WTC11 (cell line): Measurements from ENCODE around the gene C1QTNF1. TPM values are rescaled to one million over a fixed set of nuclear protein-coding genes. Genes with fewer than 3 reads are reported as not detected.

ENCODE experiments used
- ATAC-seq: fragments of 200-7000 bp; cut with Tn5 transposase; 2 replicates; pipeline ENCODE4 v1.10.0; 2021; ENCODE audit warnings: mild to moderate bottlenecking, moderate library complexity
- CTCF ChIA-PET: fragments of 300-600 bp; sonication (Branson Sonifier 250); formaldehyde crosslinking; loops from one replicate; lab custom pipeline; 2021; ENCODE audit warnings: antibody characterized with exemption; lab: Charles Lee
- POLR2A ChIA-PET: fragments of 350-600 bp; sonication (Branson Sonifier 250); formaldehyde crosslinking; loops from one replicate; lab custom pipeline; 2021; ENCODE audit warnings: antibody characterized with exemption; lab: Charles Lee
- DNase-seq: peaks from one replicate; pipeline ENCODE4 v3.0.0; 2021; ENCODE audit warnings: low spot score
- H3K27ac Mint-ChIP-seq: 2 replicates; pipeline ENCODE4 v1.8.0; 2021; ENCODE audit warnings: mixed read lengths
- H3K27me3 Mint-ChIP-seq: 2 replicates; pipeline ENCODE4 v1.8.0; 2021; ENCODE audit warnings: low read depth, mild to moderate bottlenecking, moderate library complexity, mixed read lengths
- H3K36me3 Mint-ChIP-seq: 2 replicates; pipeline ENCODE4 v1.8.0; 2021; ENCODE audit warnings: mixed read lengths
- H3K4me1 Mint-ChIP-seq: 2 replicates; pipeline ENCODE4 v1.8.0; 2022; ENCODE audit warnings: mixed read lengths
- H3K4me3 Mint-ChIP-seq: 2 replicates; pipeline ENCODE4 v1.8.0; 2021; ENCODE audit warnings: mild to moderate bottlenecking, moderate library complexity, mixed read lengths
- H3K9me3 Mint-ChIP-seq: 2 replicates; pipeline ENCODE4 v1.8.0; 2021; ENCODE audit warnings: mixed read lengths
- ARID4B ChIP-seq: sonication (generic); formaldehyde crosslinking; IDR thresholded peaks from 2 replicates; pipeline ENCODE4 v1.8.0; 2023; ENCODE audit warnings: missing genetic modification reagents, mild to moderate bottlenecking, borderline replicate concordance
- CBFB ChIP-seq: sonication (generic); formaldehyde crosslinking; IDR thresholded peaks from 2 replicates; pipeline ENCODE4 v1.8.1; 2022; ENCODE audit warnings: mild to moderate bottlenecking, low read depth, missing genetic modification reagents
- CDX4 ChIP-seq: fragments of 250-450 bp; sonication (Bioruptor Pico); IDR thresholded peaks from 2 replicates; pipeline ENCODE4 v1.9.0; 2021; ENCODE audit warnings: moderate library complexity, mild to moderate bottlenecking, inconsistent platforms, borderline replicate concordance
- E2F5 ChIP-seq: sonication (generic); formaldehyde crosslinking; IDR thresholded peaks from 2 replicates; pipeline ENCODE4 v1.8.1; 2022; ENCODE audit warnings: mild to moderate bottlenecking, moderate library complexity, missing genetic modification reagents
- ETV6 ChIP-seq: sonication (generic); formaldehyde crosslinking; IDR thresholded peaks from 2 replicates; pipeline ENCODE4 v1.8.1; 2022; ENCODE audit warnings: mild to moderate bottlenecking, missing genetic modification reagents
- FOXJ3 ChIP-seq: sonication (generic); formaldehyde crosslinking; IDR thresholded peaks from 2 replicates; pipeline ENCODE4 v1.9.0; 2021; ENCODE audit warnings: missing genetic modification reagents, mild to moderate bottlenecking, borderline replicate concordance
- GABPB1 ChIP-seq: sonication (generic); formaldehyde crosslinking; IDR thresholded peaks from 2 replicates; pipeline ENCODE4 v1.8.1; 2023; ENCODE audit warnings: mild to moderate bottlenecking, missing genetic modification reagents
- IRF2 ChIP-seq: sonication (generic); formaldehyde crosslinking; IDR thresholded peaks from 2 replicates; pipeline ENCODE4 v1.8.0; 2022; ENCODE audit warnings: low read depth, missing genetic modification reagents, borderline replicate concordance
- KAT7 ChIP-seq: sonication (generic); formaldehyde crosslinking; IDR thresholded peaks from 2 replicates; pipeline ENCODE4 v1.8.1; 2023; ENCODE audit warnings: missing genetic modification reagents, mild to moderate bottlenecking, borderline replicate concordance
- MXD4 ChIP-seq: fragments of 250-450 bp; sonication (Bioruptor Pico); IDR thresholded peaks from 2 replicates; pipeline ENCODE4 v1.8.0; 2021; ENCODE audit warnings: mild to moderate bottlenecking, moderate library complexity, borderline replicate concordance
- NR2C2 ChIP-seq: sonication (generic); formaldehyde crosslinking; IDR thresholded peaks from 2 replicates; pipeline ENCODE4 v1.8.0; 2022; ENCODE audit warnings: mild to moderate bottlenecking, missing genetic modification reagents
- PREB ChIP-seq: sonication (generic); formaldehyde crosslinking; IDR thresholded peaks from 2 replicates; pipeline ENCODE4 v1.8.1; 2022; ENCODE audit warnings: mild to moderate bottlenecking, missing genetic modification reagents, moderate library complexity, borderline replicate concordance
- SMAD4 ChIP-seq: sonication (generic); formaldehyde crosslinking; IDR thresholded peaks from 2 replicates; pipeline ENCODE4 v1.8.0; 2022; ENCODE audit warnings: mild to moderate bottlenecking, missing genetic modification reagents
- STAT6 ChIP-seq: sonication (generic); formaldehyde crosslinking; conservative IDR thresholded peaks from 2 replicates; pipeline ENCODE4 v1.8.1; 2023; ENCODE audit warnings: mild to moderate bottlenecking, low read depth, missing genetic modification reagents, moderate library complexity
- TEAD1 ChIP-seq: sonication (generic); formaldehyde crosslinking; IDR thresholded peaks from 2 replicates; pipeline ENCODE4 v1.8.0; 2022; ENCODE audit warnings: mild to moderate bottlenecking, missing genetic modification reagents
- ZBTB43 ChIP-seq: sonication (generic); formaldehyde crosslinking; IDR thresholded peaks from 2 replicates; pipeline ENCODE4 v1.8.1; 2023; ENCODE audit warnings: mild to moderate bottlenecking, missing genetic modification reagents
- ZNF138 ChIP-seq: sonication (generic); formaldehyde crosslinking; conservative IDR thresholded peaks from 2 replicates; pipeline ENCODE4 v1.8.1; 2022; ENCODE audit warnings: mild to moderate bottlenecking, moderate library complexity, missing genetic modification reagents
- ZNF232 ChIP-seq: sonication (generic); formaldehyde crosslinking; IDR thresholded peaks from 2 replicates; pipeline ENCODE4 v1.8.0; 2022; ENCODE audit warnings: mild to moderate bottlenecking, missing genetic modification reagents
- ZNF423 ChIP-seq: fragments of 250-450 bp; sonication (Bioruptor Pico); IDR thresholded peaks from 2 replicates; pipeline ENCODE4 v2.1.2; 2022; ENCODE audit warnings: mild to moderate bottlenecking, moderate library complexity
- ZNF671 ChIP-seq: fragments of 250-450 bp; sonication (Bioruptor Pico); IDR thresholded peaks from 2 replicates; pipeline ENCODE4 v1.8.0; 2021; ENCODE audit warnings: mild to moderate bottlenecking
- total RNA-seq: library from RNA; stranded (reverse); gene quantifications from 3 replicates; pipeline ENCODE4 v1.2.3, GENCODE V29; 2021

Gene C1QTNF1
- total RNA-seq, 1 experiment from 2014 or later: 1.7 TPM

- TF ChIP-seq ARID4B (CRISPR knock-in tag) (no peak), ZNF671 (no peak), ZNF423 (no peak), KAT7 (CRISPR knock-in tag) (no peak), TEAD1 (no peak), STAT6 (no peak), MXD4 (CRISPR knock-in tag) (no peak), CDX4 (CRISPR knock-in tag) (no peak)
Measured at GRCh38 chr17:78995761-78996451, 28.1 kb upstream of the C1QTNF1 start (continued).

- ATAC-seq (no peak), DNase-seq (no peak)
- Mint-ChIP-seq H3K4me3 (no peak overlapping the region), H3K27me3 (peaks cover 29% of the 10 kb centered on the region), H3K27ac (no peak overlapping the region), H3K9me3 (no peaks in the 10 kb centered on the region), H3K4me1 (no peaks in the 10 kb centered on the region), H3K36me3 (peaks cover 21% of the 10 kb centered on the region)
- ChIA-PET POLR2A (no interaction called here), CTCF (interaction anchor here (1.6 to 2.1 kb wide), 3 partner anchors 46 to 131 kb away, joined by 5 to 6 read pairs (median 5); no protein-coding TSS in a partner anchor)
- TF ChIP-seq E2F5 (CRISPR knock-in tag): no peak
- TF ChIP-seq SMAD4: no peak
- no peak for TF ChIP-seq FOXJ3
- no peak for TF ChIP-seq ETV6 (CRISPR knock-in tag)
- TF ChIP-seq GABPB1 (CRISPR knock-in tag): no peak
- TF ChIP-seq PREB (CRISPR knock-in tag): no peak
- TF ChIP-seq ZNF138 (CRISPR knock-in tag): no peak
- no peak for TF ChIP-seq ARID4B (CRISPR knock-in tag)
- TF ChIP-seq IRF2 (CRISPR knock-in tag): no peak
- TF ChIP-seq CBFB (CRISPR knock-in tag): no peak
- TF ChIP-seq ZNF232 (CRISPR knock-in tag): no peak
- no peak for TF ChIP-seq ZBTB43
- no peak for TF ChIP-seq NR2C2
Measured at GRCh38 chr17:78996781-78997201, 27.2 kb upstream of the C1QTNF1 start.
